ENCODE data around the gene NAA25. TPM values are rescaled to one million over a fixed set of nuclear protein-coding genes. Genes with fewer than 3 reads are reported as not detected.
"Not testable (repeated sequence)": the region's sequence is repeated elsewhere in the genome, so short reads cannot be mapped to it uniquely, and the experiment has no call there.

Gene NAA25
- total and polyA plus RNA-seq, 4 donors: 6.2 to 38.5 (median 19.4) TPM

DNA sequence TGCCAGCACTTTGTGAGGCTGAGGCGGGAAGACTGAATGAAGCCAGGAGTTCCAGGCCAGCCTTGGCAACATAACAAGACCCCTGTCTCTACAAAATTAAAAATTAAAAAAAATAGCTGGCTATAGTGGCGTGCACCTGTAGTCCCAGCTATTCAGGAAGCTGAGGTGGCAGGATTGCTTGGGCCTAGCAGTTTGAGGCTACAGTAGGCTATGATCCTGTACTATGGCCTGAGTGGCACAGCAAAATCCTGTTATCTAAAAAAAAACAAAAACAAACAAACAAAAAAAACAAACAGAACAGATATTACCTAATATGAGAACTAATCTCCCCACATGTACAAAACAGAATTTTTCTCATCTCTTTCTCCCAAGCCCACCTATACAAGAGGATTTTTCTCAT, 111.3 kb downstream of the NAA25 start:
- Histone ChIP-seq H3K9ac (ENCODE audit: insufficient read depth in 1 of 2, low read length in 2 of 2) (no peak overlapping the region), H3K27me3 (ENCODE audit: control insufficient read depth in 3 of 3, insufficient read depth in 3 of 3, low read length in 2 of 3) (no peaks in the 10 kb centered on the region), H3K4me3 (no peak overlapping the region), H3K36me3 (ENCODE audit: control insufficient read depth in 4 of 4, insufficient read depth in 4 of 4, low read length in 4 of 4) (peaks cover 0 to 2% (median 0%) of the 10 kb centered on the region in 4 donors), H3K4me1 (ENCODE audit: control insufficient read depth in 5 of 5, insufficient read depth in 5 of 5, low read length in 5 of 5) (peaks cover 0 to 5% (median 0%) of the 10 kb centered on the region in 5 donors), H3K27ac (ENCODE audit: low read depth in 1 of 2, low read length in 1 of 2) (no peak overlapping the region), H3K9me3 (ENCODE audit: control insufficient read depth in 4 of 4, insufficient read depth in 3 of 4, low read length in 3 of 4) (no peaks in the 10 kb centered on the region)
- 97% methylated on average over 2 of the region's 2 CpGs for WGBS, 2 donors
- ATAC-seq (ENCODE audit: insufficient read depth, low FRiP score) (no peak), DNase-seq (no peak)
- TF ChIP-seq, protein P1, sequence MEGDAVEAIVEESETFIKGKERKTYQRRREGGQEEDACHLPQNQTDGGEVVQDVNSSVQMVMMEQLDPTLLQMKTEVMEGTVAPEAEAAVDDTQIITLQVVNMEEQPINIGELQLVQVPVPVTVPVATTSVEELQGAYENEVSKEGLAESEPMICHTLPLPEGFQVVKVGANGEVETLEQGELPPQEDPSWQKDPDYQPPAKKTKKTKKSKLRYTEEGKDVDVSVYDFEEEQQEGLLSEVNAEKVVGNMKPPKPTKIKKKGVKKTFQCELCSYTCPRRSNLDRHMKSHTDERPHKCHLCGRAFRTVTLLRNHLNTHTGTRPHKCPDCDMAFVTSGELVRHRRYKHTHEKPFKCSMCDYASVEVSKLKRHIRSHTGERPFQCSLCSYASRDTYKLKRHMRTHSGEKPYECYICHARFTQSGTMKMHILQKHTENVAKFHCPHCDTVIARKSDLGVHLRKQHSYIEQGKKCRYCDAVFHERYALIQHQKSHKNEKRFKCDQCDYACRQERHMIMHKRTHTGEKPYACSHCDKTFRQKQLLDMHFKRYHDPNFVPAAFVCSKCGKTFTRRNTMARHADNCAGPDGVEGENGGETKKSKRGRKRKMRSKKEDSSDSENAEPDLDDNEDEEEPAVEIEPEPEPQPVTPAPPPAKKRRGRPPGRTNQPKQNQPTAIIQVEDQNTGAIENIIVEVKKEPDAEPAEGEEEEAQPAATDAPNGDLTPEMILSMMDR (IDR thresholded peaks at IDR 0.05; ENCODE audit: control extremely low read depth, extremely low read depth): no peak

DNA sequence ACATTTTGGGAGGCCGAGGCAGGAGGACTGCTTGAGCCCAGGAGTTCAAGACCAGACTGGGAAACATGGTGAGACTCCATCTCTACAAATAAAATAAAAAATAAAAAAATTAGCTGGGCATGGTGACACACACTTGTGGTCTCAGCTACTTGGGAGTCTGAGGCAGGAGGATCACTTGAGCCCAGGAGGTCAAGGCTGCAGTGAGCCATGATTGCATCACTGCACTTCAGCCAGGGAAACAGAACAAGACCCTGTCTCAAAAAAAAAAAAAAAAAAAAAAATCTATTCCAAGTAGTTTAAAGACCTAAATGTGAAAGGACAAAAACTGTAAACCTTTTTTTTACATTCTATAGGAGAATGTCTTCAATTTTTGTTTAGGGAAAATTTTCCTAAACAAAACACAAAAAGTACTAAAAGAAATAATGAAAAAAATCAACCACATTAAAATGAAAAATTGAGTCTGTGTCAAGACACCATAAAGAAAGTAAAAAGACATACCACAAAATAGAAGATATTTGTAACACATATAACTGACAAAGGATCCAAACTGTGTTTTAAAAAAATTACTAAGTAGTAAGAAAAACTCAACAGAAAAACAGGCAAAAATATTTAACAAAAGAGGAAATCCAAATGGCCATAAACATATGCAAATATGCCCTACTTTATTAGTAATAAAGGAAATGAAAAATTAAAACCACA, 112.7 kb downstream of the NAA25 start:
- 97% methylated on average over 1 of the region's 1 CpG for WGBS, 2 donors
- Histone ChIP-seq H3K4me1 (ENCODE audit: control insufficient read depth in 5 of 5, insufficient read depth in 5 of 5, low read length in 5 of 5) (peaks cover 0 to 5% (median 0%) of the 10 kb centered on the region in 5 donors), H3K36me3 (ENCODE audit: control insufficient read depth in 4 of 4, insufficient read depth in 4 of 4, low read length in 4 of 4) (peaks cover 0 to 2% (median under 1%) of the 10 kb centered on the region in 4 donors), H3K9me3 (ENCODE audit: control insufficient read depth in 4 of 4, insufficient read depth in 3 of 4, low read length in 3 of 4) (no peaks in the 10 kb centered on the region), H3K4me3 (no peak overlapping the region), H3K9ac (ENCODE audit: insufficient read depth in 1 of 2, low read length in 2 of 2) (no peak overlapping the region), H3K27ac (ENCODE audit: low read depth in 1 of 2, low read length in 1 of 2) (no peak overlapping the region), H3K27me3 (ENCODE audit: control insufficient read depth in 3 of 3, insufficient read depth in 3 of 3, low read length in 2 of 3) (no peaks in the 10 kb centered on the region)
- no peak for DNase-seq
- ATAC-seq (ENCODE audit: insufficient read depth, low FRiP score): no peak
- TF ChIP-seq, protein P1 (IDR thresholded peaks at IDR 0.05; ENCODE audit: control extremely low read depth, extremely low read depth): no peak

DNA sequence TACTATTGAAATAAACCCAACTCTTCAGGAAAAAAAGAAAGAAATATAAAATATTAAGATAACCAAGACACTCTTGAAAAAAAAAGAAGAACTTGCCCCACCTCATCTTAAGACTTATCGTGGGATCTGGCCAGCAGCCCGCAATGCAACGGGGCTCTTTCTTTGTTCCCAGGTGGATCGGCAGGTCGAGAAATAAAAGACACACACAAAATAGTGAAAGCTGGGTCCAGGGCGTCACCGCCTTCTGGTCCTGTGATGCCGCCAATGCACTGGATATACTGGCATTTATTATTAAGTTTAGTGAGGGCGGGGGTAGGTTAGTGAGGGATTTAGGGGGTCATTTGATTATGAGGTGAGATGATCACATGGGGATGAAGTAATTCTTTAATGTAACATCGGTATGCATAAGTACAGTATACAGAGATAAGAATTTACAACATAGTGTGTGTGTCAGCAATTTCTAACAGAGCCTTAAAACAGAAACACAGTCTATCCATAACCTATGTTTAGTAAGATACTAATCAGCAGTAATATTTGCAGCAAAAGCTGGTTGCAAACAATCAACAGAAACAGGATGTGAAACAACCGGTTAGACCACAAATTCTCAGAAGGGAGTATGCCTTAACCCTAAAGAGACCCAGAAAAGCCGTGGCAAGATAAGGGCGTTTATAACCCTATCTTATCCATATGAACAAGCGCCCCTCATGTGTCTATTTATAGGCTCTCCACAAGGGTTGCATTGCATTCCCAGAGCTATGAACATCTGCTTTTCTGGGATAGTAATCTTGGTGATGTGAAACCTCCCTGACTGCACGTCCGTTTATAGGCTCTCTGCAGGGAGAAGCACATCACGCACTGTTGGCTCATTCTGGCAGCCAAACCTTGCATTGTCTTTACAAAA, 114.1 kb downstream of the NAA25 start:
- DNase-seq: peak in 2 of 3 donors; percentile 31 to 35
- not testable (repeated sequence) for ATAC-seq (ENCODE audit: insufficient read depth, low FRiP score); H3K36me3 ChIP-seq (ENCODE audit: control insufficient read depth in 4 of 4, insufficient read depth in 4 of 4, low read length in 4 of 4); H3K27me3 ChIP-seq (ENCODE audit: control insufficient read depth in 3 of 3, insufficient read depth in 3 of 3, low read length in 2 of 3); H3K4me1 ChIP-seq (ENCODE audit: control insufficient read depth in 5 of 5, insufficient read depth in 5 of 5, low read length in 5 of 5); H3K9me3 ChIP-seq (ENCODE audit: control insufficient read depth in 4 of 4, insufficient read depth in 3 of 4, low read length in 3 of 4); H3K9ac ChIP-seq (ENCODE audit: insufficient read depth in 1 of 2, low read length in 2 of 2); H3K4me3 ChIP-seq
- peak overlapping the region in 1 of 2 donors; percentile 11 for H3K27ac ChIP-seq (ENCODE audit: low read depth in 1 of 2, low read length in 1 of 2)
- WGBS, 2 donors: 50 to 56% methylated on average over 17 of the region's 17 CpGs
